KBM-7 (cell line): ENCODE data around the gene TCTN3.
A peak's percentile ranks its signal among the peaks of the same experiment; 100 is the strongest.
"Not testable (repeated sequence)": the region's sequence is repeated elsewhere in the genome, so short reads cannot be mapped to it uniquely, and the experiment has no call there.

Source experiments
- DNase-seq: peaks from one replicate; pipeline ENCODE4 v3.0.0-alpha.2; 2015
- in situ Hi-C: fragments of 300-500 bp; cut with MboI; formaldehyde crosslinking; loops from 2 replicates; pipeline ENCODE4 v1.14.3; 2020; ENCODE audit warnings: low sequenced_read_pairs, low pct_unique_long_range_greater_than_20kb, mixed read lengths

TCTN3 gene

DNA sequence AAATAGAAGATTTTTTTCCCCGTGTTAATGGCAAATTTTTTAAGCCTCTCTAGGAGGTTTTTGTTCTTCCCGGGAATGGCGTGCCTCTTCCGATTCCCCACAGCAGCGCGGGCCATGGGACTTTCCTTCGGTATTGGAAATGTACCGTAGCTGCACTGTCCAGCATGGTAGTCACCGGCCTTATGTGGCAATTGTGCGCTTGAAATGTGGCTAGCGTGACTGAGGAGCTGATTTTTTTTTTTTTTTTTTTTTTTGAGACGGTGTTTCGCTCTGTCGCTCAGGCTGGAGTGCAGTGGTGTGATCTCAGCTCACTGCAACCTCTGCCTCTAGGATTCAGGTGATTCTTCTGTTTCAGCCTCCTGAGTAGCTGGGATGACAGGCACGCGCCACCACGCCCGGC, 938 bp upstream of the TCTN3 start:
- no peak for DNase-seq
- in situ Hi-C loops, result no loop called here

DNA sequence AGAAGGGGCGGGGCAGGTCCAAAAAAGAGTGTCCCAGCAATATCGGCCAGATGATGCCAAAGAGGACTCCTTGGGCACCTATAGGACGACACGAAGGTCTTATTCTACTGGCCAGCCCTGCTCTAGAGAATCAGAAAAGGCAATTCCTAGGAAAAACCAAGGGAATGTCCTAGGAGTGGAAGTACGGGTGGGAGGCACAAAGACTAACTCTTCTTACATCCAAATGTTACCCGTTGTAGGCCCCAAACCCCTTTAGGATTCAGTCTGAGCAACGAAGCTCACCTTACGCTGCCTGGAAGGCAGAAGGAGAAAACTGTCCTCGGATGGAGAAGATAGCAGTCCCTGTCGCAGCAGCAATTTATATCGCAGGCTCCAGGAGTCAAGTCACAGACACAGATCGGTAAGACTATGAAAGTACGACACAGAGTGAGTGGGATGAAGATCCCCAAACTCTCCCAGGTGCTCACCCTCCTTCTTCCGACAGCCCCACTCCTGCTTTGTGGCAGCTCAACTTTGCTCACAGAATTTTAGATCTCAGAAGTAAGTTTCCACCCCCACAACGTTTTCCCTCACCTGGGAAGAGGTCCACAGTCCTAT, 558 bp downstream of the TCTN3 start:
- in situ Hi-C loops, result no loop called here
- peak; percentile 14 for DNase-seq

DNA sequence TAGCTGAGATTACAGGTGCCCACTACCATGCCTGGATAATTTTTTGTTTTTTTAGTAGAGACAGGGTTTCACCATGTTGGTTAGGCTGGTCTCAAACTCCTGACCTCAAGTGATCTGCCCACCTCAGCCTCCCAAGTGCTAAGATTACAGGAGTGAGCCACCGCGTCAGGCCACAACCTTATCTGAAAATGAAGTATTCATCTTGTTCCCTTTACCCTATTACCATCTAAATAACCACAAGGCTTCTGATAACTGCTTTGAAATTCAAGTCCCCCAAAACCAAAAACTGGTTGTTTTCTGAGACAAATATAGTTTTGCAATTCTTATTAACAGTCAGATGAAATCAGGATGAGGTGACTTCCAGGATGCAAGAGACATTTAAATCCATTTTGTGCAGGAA, 2.4 kb downstream of the TCTN3 start:
- in situ Hi-C loops, result no loop called here
- no peak for DNase-seq

DNA sequence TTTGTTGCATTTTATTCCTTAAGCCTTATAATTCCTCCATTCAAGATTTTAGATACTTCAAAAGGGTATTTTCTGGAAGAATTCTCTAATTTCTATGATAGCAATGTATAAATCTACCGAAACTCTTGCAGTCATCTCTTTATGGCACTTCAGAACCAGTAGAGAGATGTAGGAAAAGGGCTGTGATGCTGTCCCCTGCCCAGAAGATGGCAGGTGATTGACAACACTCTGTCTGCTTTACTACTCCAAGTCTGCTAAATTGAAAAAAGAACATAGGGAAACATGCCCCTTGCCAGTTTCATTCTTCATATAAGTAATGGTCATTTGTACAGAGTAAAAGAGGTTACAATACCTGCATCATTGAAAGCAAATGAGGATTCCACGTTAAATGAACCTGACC, 5.1 kb downstream of the TCTN3 start:
- DNase-seq, result no peak
- in situ Hi-C loops, result no loop called here

DNA sequence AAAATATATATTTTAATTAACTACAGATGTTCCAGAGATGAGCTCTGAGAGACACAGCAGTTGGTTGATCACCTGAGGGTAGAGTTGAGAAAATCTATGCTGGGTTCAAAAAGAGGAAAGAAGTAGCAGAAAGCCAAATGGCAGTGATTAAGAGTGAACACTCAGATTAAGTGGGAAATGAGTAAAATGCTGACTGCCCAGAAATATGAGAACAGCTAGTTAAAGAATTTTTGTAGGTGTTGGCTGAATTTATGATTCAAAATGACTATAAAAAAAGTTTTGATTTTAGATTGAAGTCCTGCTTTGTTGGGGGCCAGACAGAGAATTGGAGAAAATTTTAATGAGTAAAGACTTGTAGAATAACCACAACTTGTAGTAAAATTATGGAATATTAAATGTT, 9.8 kb downstream of the TCTN3 start:
- in situ Hi-C loops, result no loop called here
- DNase-seq, result no peak

DNA sequence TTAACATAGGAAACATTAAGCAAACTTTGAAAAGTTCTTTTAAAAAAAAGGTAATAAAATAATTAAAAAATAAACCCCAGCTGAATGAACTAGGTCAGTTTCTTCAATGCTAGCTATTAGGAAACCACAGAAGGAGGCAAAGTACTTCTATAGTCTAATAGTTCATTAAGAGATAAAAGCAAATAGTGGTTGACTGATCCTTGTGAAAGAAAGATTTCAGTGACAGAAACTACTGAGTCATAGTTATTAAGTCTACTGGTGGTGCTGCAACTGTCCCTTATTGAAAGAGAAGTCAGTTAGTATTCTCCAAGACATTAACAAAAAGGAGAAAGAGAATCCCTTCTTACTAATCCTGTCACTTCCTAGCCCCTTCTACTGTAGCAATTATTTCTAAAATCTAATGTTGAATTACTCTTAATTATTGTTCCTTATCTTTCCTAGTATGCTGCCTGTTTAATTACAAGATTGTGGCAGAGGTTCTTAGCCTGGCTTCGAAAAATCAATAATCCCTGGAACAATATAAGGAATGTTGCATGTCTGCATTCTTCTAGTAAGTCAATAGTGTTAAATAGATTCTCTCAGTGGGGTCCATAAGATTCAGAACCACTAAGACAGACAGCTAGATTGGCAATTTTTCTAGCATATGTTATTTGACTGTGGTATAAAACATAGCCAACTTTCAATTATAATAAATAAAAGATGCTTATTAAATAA, 18.2 kb downstream of the TCTN3 start:
- DNase-seq, result no peak
- in situ Hi-C loops, result no loop called here

DNA sequence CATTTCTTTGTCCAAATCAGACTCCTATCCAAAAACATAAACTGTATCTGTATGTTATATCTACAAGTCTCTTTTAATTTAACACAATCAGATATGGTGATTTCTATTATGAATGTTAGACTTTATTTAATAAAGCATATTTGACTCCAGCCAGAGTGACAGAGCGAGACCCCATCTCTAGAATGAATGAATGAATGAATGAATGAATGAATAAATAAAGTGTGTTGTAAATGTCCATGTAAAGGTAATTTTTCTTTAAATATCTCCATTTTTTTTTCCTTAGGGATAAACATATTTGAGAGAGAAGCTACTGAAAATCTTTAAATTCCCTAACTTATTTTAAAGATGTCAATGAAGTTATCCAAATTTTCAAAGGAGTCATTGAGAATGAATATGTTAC, 19.1 kb downstream of the TCTN3 start:
- DNase-seq, result no peak
- in situ Hi-C loops, result no loop called here

DNA sequence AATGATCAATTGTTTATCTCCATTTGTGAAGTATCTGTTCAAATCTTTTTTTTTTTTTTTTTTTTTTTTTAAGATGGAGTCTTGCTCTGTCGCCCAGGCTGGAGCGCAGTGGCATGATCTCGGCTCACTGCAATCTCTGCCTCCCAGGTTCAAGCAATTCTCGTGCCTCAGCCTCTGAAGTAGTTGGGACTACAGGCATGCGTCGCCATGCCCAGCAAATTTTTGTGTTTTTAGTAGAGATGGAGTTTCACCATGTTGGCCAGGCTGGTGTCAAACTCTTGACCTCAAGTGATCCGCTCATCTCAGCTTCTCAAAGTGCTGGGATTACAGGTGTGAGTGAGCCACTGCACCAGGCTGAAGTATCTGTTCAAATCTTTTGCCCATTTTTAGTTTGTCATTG, 21.1 kb downstream of the TCTN3 start:
- DNase-seq, in situ Hi-C loops: not testable (repeated sequence)

DNA sequence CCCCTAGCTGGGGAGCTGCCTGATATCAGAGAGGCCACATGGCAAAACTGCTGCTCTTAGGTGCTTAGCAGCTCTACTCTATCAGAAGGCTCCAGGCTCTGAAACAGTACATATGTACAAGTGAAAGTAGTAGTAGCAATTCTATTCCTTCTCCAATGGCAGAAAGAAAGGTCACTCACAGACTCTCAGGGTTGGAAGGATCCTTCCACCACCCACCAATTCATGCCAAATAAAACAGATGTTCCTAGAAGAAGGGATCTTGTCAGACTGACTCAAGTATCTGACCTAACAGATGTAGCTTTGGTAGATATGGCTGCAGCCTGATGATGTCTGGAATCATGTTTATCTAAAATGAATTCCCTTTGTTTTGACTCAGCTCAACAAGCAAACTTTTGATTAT, 29.2 kb downstream of the TCTN3 start:
- in situ Hi-C loops, result no loop called here
- no peak for DNase-seq

DNA sequence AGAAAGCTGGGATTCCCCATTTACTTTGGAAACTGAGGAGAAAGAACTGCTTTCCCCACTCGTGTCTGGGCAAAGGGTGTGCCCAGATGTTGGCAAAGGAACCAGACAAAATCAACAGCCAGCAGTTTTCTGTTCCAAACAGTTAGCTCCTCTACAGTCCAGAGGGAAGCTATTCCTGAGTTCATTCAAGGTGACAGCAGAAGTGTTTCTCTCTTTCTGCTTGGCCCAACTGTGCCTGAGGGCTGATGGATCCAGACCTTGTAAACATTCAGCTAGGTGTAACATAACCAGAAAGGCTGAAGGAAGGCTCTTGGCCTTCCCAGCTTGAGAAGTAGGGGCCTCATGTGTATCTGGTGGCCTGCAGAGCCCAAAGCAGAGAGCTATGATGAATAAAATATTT, 30.2 kb downstream of the TCTN3 start:
- in situ Hi-C loops, result no loop called here
- no peak for DNase-seq

DNA sequence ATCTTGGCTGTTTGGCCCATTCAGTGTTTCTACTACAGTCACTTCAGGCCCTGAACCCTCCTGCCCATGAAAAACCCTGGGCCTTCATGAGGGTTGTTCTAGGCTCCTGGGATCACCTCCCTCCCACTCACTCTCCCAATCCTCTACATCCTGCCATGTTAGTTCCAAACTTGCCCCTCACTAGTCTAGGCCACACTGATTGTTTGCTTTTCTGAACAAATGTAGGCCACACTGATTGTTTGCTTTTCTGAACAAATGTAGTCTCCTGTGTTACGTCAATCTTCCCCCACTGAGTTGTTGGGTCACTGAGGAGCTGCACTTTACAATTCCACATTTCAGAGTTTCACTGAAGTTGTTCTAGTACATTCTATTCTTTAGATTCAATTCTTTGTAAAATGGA, 31.9 kb downstream of the TCTN3 start:
- no peak for DNase-seq

DNA sequence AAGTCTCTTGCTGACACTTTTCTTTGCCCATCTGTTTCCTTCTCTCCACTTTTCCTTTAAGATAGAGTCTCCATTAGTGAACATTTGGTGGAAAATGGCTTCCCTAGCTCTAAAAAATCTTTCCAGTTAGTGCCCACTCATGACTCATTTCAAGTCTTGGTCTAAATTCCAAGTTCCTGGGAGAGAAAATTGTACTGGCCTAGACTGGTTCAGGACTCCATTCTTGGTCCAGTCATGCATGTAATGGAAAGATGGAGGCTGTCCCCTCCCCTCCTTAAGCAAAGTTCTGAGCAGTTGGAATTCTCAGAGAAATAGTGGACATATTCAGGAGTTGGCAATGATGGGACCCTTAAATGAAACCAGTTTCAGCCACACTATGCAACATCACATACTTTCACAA, 33.4 kb downstream of the TCTN3 start:
- in situ Hi-C loops, result no loop called here
- DNase-seq, result no peak

More for the DNA sequence above, 31.9 kb downstream of the TCTN3 start:
- in situ Hi-C loops, result no loop called here

DNA sequence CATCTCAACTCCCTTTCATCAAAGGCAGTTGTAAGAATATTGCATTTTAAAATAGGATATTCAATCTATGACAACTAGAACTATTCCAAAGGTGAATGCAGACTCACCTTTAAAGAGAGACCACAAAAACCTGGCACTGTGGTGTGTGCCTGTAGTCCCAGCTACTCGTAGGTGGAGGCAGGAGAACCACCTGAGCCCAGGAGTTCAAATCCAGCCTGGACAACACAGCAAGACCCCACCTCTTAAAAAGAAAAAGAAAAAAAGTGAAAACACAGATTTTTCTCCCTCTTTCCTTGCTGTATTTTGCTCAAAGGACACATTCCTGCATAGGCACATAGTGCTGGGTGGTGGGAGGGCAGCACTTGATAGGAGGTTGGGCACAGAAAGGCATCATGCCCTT, 36.5 kb downstream of the TCTN3 start:
- no peak for DNase-seq
- in situ Hi-C loops, result no loop called here

DNA sequence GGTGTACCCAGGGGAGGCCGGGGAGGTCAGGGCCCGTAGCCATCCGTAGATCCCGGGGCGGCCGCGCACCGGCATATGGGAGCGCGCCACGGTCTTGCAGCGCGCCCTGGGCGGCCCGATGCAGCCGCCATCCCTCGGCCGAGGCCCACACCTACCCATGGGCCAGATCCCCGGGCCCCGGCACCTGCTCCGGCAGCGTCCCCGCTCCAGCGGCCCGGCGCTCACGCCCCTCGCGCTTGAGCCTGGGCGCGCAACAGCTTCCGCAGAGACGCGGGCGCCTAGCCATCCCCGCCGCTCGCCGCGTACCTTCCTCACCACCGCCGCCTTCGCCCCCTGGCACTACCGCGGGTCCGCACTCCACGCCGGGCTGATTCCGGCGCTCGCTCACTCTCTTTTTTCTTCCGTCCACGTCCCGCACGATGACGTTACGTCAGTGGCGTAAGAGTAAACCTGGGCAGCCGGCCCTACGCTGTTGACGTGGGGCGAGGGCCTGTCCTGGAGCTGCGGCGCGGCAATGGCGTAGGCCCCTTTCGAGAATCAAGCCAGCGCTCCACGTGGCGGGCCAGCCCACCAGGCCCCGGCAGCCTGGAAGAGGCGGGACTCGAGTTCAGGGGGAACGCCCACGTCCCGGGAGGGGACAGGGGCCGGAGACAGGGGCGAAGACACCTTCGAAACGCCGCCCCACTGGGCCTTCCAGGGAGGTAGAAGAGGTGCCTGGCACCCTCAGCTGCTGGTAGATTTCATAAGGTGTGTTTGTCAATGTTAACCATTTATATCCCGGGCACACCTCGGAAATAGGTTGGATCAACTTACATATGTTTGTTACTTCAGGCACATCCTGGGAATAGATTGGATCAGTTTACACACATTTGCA, 37.2 kb downstream of the TCTN3 start, which contains the start of gene ALDH18A1:
Gene ALDH18A1, minus strand, starts transcription at position 421 of the 874 bp plus-strand sequence. CDS start 3,334 bp downstream, outside the sequence.
- in situ Hi-C loops, result no loop called here
- peak; percentile 97 for DNase-seq

DNA sequence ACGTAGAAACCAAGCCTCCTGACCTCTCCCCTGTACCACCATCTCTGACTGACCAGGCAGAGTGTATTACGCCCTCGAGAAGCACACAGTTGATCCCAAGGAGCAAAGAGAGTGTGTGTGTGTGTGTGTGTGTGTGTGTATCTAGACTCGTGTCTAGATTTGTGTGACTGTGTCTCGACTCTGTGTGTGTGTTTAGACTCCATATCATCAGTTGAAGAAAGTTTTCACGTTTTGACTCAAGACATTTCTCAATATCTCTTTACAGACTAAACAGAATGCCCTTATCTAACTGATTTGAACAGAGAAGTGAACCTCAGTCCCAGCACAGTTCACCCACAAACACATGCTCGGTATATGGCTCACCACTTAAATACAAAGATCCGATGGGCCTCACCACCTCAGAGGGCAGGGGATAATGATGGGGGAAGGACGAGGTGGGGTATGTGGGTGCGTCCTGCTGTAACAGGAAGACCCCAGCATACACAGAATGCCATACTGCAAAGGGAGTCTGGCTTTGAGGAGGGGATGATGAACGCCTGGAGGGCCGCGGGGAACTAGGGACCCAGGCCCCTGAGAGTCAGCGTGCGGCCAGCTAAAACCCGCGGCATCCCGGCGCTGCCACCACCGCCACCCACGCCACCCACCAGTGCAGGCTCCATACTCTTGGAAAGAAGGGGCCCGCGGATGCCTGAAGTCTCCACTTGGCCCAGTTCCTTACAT, 38.0 kb downstream of the TCTN3 start:
- in situ Hi-C loops, result no loop called here
- DNase-seq, result peak; percentile 41

DNA sequence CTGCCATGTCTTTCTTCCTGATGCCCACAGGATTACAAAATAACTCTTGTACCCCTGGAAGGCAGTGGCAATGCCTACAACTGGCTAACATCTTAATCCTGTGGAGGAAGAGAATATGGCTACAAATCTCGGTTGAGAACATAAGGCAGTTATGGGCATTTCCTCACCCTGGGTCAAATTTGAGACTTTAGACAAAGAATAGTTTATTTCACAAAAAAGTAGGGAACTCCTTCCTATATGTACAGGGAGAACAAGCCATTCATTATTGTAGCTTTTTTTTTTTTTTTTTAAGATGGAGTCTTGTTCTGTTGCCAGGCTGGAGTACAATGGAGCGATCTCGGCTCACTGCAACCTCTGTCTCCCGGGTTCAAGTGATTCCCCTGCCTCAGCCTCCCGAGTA, 39.8 kb downstream of the TCTN3 start:
- in situ Hi-C loops, result no loop called here
- no peak for DNase-seq

DNA sequence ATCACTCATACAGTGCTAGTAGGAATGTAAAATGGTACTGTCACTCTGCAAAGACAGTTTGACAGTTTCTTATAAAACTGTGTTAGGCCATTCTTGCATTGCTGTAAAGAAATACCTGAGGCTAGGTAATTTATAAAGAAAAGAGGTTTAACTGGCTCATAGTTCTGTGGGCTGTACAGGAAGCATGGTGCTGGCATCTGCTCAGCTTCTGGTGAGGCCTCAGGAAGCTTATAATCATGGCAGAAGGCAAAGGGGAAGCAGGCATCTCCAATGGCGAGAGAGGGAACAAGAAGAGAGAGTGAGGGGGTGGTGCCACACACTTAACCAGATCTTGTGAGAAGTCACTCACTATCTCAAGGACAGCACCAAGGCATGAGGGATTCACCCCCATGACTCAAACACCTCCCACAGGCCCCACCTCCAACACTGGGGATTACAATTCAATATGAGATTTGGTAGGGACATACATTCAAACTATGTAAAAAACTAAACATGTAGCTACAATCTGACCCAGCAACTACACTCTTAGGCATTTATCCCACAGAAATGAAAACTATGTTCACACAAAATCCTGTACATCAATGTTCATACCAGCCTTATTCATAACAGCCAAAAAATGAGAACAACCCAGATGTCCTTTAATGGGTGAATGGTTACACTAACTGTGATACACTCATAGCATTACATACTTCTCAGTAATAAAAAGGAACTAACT, 42.2 kb downstream of the TCTN3 start:
- in situ Hi-C loops, result no loop called here

DNA sequence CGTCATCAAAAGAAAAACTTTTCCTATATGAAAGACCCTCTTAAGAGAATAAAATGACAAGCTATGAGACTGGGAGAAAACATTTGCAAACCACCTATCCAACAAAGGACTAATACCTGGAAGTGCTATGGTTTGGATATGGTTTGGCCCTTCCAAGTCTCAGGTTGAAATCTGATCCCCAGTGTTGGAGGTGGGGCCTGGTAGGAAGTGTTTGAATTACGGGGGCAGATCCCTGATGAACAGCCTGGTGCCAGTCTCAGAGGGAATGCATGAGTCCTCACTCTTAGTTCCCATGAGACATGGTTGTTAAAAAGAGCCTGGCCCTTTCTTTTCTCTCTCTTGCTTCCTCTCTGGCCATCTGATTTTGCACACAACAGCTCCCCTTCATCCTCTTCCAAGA, 43.5 kb downstream of the TCTN3 start:
- DNase-seq, result no peak
- in situ Hi-C loops, result no loop called here

More for the DNA sequence above, 42.2 kb downstream of the TCTN3 start:
- DNase-seq, result no peak

DNA sequence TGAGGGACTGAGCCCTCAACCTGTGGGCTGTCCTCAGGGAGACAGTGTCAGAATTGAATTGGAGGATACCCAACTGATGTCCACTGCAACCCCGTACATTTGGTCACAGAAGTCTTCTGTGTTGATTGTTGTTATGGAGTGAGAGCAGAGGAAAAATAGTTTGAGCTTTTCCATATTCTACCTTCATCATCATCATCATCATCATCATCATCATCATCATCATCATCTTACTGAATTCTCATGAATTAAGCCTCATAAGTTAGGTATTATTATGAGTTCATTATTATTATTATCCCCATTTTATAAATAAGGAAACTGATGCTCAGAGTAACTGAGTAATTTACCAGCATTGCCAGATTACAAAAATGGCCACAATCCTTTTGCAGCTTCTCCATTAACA, 45.6 kb downstream of the TCTN3 start:
- no peak for DNase-seq
- in situ Hi-C loops, result no loop called here
